HG03108 (cell line): ENCODE results near the gene UCK2.

ENCODE experiments used
- ATAC-seq: cut with Tn5 transposase; IDR thresholded peaks from one replicate; pipeline ENCODE4 v1.9.1; 2021; ENCODE audit warnings: moderate library complexity; ENCODE audit not compliant: unreplicated experiment

The UCK2 gene

DNA sequence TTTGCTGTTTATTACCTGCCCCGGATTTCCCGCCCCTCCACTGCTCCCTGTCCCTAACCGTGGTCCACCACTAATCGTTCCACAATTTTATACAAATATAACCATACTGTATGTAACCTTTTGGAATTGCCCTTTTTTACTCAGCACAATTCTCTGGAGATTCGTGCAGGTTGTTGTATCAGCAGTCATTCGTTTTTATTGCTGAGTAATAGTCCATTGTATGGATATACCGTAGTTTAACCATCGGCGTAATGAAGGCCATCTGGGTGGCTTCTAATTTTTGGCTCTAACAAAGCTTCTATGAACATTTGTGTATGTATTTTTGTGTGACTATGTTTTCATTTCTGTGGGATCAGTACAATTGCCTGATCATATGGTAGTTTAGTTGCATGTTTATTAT, 50.0 kb downstream of the UCK2 start:
- ATAC-seq = no peak

DNA sequence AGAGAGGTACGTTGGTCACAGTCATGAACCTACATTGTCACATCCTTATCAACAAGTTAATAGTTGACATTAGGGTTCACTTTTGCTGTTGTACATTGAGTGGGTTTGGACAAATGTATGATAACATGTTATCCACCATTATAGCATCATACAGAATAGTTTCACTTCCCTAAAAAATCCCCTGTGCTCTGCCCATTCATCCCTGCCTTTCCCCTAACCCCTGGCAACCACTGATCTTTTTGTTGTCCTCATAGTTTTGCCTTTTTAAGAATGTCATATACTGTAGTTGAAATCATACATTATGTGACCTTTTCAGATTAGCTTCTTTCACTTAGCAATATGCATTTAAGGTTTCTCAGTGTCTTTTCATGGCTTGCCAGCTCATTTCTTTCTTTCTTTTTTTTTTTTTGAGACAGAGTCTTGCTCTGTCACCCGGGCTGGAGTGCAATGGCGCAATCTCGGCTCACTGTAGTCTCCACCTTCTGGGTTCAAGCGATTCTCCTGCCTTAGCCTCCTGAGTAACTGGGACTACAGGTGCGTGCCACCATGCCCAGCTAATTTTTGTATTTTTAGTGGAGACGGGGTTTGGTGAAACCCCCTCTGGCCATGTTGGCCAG, 50.6 kb downstream of the UCK2 start:
- ATAC-seq = peak; percentile 43

DNA sequence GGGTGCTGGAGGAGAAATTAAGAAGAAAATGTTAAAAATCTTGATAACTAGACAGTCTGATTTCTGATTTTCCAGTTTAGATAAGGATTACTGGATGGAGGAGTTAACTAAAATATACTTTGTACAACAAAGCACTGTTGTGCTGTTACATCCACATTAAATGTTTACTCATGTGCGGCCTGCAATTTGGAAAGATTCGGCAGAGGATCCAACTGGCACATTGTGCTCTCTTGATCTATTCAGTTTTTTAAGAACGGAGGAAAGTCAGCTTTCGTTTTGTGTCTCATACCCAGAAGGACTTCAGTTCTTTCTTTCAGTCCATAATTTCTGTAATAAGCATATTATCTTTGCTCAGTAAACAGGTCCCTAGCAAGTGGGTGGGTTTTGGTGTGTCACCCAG, 52.5 kb downstream of the UCK2 start:
- no peak for ATAC-seq

DNA sequence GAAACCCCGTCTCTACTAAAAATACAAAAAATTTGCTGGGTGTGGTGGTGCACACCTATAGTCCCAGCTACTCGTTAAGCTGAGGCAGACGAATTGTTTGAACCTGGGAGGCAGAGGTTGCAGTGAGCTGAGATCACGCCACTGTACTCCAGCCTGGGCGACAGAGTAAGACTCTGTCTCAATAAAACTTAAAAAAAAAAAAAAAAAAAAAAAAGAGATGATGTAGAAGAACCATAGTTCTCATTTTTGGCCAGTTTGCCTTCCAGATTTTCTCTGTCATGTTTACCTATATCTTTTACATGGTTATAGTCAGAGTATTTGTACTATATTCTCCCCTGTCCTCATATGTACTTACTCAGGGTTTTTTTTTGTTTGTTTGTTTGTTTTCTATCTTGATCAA, 53.6 kb downstream of the UCK2 start:
- ATAC-seq = no peak

DNA sequence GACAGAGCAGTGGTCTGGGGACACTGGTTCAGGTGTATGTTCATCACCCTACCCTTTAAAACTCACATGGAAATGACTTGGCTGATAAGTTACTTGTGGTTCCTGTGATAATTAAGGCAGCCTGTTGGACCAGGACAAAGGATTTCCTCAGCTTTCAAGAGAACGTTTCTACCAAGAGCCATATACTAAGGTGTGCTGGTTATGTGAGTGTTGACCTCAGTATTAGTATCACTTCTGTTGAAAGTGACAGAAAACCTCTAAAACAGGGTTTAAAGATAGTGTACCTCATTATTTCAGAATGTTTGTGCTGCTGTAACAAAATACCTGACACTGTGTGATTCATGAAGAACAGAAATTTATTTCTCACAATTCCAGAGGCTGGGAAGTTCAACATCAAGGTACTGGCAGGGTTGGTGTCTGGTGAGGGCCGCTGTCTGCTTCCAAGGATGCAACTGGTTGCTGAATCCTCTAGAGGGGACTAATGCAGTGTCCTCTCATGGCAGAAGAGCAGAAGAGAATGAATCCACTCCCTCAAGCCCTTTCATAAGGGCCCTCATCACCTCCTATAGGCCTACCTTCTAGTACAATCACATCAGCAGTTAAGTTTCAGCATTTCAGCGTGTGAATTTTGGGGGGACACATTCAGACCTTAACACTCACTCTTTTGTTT, 54.9 kb downstream of the UCK2 start:
- peak; percentile 31 for ATAC-seq

DNA sequence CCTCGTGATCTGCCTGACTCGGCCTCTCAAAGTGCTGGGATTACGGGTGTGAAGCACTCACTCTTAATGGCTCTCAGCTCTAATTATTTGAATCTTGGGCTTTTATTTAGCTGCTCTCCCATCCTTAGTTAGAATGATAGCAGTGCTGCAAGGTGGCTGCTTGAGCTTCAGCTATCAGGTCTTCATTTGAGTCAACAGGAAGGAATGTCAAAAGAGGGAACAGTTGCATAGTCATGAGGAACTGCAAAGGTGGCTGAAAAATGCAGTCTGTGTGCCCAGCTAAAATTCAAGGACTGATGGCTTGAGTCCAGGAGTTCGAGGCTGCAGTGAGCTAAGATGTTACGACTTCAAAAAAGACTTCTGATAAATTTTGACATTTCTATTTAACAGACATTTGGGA, 55.6 kb downstream of the UCK2 start:
- no peak for ATAC-seq

DNA sequence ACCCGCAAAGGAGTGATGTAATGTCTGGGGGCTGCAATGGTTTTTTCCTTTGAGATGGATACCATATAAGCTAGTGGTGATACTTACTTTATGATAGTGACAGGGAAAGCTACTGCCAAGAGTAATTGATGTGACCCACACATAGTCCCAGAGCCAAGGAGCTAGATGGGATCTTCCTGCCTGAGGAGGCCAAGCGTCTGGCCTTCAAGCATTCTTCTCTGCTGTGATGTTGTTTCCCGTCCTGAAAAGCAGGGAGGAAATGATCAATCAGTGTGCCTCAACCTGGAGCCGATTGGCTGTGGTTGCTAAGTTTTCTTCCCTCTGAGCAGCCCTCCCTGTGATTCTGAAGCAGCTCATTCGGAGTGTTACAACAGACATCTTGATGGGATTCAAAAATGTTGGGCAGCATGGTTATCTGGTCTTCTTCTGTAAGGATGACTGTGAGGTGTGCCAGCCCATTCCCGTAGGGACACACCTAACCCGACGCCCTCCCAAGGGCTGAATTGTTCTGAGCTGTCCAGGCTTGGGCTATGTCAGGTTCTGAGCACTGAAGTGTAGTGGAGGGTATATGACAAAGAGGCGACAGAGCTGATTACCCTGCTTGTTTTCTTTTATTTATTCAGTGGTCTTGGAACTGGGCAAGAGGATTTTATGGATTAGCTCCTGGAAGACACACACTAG, 56.7 kb downstream of the UCK2 start:
- ATAC-seq = no peak

DNA sequence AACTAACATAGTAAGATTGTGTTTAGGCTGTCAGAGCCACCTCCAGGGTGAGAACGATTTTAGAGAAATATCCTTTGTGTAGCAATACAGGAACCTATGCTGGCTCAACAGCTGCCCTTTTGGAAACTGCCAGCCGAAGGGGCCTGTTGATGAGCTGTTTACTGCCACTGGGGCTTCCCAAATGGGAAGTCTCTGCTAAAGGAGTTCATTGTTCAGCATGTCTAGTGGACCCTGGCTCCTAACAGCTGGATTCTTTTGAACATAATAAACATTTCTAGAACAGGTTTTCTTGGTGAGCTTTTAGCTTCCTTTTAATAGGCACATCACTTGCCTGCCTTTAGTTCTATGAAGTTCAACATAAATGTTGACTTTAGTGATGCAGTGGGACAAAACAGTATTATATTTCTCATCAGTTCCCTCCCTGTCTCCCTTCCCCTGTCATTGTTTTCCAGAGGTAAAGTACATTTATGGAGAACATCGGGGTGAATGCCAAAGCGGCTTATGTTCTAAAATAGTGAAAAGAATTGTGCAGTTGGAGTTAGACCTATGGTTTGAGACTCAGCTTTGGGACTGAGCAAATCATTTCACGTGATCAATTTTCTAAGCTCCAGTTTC, 57.4 kb downstream of the UCK2 start:
- no peak for ATAC-seq

DNA sequence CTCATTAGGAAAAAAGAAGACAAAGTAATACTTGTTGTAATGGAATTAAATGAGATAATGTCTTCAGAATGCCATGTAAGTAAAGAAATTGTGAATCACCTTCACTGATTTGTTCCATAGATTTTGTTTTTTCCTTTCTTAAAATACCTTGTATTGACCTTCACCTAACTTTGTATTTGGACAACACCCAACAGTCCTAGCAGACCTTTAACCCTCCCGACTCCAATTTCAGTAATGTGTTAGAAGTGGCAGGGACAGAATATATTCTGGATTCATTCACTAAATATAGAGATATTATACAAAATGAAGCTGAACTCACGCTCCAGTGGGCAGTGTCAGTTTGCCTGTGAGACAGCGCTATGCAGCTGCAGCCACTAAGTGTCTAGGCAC, 57.9 kb downstream of the UCK2 start:
- no peak for ATAC-seq

DNA sequence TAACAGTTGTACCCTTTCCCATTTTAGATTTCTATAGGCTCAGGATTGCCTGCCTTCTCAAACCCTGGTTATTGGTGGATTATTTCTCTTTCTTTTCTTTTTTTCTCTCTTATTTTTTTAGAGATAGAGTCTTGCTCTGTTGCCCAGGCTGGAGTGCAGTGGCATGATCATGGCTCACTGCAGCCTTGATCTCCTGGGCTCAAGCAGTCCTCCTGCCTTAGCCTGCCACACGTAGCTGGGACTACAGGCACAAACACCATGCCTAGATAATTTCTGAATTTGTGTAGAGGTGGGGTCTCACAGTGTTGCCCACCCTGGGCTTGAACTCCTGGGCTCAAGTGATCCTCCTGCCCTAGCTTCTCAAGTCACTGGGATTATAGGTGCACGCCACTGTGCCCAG, 58.8 kb downstream of the UCK2 start:
- no peak for ATAC-seq

DNA sequence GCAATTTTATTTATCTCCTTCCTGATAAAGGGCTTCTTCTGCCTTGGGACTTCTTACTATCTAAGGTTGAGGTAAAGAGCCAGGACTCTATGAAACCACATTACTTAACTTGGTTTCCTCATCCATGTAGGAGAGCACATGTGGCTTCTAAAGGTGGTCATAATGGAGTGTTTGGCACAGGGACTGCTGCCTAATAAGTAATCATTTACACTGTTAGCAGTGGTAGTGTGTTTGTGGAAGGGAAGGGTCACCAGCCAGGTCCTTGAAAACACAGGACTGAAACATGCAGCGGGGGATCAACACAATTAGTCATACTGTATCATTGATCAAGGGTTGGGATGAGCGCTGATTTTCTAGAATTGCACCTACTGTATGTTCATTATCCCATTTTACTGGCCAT, 59.6 kb downstream of the UCK2 start:
- no peak for ATAC-seq

DNA sequence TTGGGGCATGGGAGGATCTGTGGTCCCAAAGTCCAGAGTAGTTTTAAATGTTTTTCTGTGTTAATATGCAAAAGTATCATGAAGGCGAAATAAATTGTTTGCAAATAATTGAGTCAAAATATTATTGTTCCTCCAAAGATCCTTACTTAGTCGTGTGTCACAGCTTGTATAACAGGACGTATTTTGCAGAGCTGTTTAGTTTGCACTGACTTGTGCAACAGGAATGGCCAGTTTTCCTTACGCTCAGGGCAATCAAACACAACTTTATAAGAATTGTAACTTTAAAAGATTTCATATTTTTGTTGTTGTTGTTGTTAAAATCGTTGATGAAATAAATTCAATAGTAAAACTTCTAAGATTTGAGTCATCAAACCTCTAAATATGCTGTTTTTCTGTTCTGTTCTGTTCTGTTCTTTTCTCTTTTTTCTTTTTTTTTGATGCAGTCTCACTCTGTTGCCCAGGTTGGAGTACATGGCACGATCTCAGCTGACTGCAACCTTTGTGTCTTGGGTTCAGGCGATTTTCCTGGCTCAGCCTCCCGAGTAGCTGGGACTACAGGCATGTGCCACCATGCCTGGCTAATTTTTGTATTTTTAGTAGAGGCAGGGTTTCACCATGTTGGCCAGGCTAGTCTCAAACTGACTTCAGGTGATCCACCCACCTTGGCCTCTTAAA, 60.6 kb downstream of the UCK2 start:
- no peak for ATAC-seq

DNA sequence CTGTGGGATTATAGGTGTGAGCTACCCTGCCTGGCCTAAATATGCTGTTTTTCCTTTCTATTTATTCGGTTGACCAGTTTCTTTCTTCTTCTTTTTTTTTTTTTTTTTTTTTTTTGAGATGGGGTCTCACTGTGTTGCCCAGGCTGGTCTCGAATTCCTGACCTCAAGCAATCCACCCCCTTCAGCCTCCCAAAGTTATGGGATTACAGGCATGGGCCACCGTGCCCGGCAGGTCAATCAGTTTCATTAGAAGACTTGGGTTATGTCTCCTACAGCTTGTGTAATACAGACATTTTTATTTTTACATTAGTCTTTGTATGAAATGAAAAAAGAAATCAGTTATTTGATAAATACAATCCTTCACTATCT, 61.1 kb downstream of the UCK2 start:
- ATAC-seq = no peak

DNA sequence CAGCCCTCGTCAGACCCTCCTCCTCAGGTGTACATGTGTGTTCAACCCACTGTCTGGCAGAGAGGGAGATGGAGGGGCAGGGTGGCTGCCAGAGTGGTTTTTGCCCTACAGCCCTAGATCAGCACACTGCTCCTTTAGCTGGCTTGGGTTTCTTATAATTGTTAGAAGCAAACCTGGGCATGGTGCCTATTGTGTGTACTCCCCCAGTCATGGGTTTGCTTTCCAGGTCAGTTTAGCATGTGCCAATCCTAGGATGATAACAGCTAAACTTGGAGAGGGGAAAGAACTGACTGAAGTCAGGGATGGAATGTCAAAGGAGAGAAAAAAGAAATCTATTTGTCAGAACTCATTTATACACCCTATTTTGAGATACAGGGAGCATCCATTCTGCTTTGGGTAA, 63.3 kb downstream of the UCK2 start:
- ATAC-seq = no peak

DNA sequence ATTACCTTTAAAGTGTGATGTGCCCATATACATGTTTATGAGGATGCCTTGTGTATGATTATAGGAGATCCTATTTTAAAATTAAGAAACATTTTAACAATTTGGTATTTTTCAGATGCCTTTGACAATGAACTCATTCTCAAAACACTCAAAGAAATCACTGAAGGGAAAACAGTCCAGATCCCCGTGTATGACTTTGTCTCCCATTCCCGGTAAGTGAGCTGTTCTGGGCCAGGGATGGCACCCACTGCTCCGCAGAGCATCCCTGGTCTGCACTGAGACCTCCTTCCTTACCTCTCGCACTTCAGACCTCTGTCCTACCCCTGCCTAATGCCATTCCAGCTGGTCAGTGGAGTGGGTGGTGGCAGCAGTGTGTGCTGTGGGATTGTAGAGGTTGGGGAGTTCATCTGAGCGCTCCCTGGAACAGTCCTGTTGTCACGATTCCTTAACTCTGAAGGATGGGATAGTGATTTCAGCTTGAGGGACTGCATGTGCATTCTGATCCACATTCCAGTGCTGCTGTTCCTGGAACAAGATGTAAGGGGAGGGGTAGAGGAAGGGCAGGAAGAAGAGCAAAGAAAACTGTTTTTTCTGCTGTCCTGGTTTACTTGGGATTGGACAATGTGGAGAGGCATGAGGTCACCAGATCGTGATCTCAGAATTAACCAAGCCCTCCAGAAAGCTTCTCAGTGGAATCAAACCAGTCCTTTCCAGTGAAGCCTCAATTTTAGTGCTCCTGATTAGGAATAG, 63.9 kb downstream of the UCK2 start:
- no peak for ATAC-seq

DNA sequence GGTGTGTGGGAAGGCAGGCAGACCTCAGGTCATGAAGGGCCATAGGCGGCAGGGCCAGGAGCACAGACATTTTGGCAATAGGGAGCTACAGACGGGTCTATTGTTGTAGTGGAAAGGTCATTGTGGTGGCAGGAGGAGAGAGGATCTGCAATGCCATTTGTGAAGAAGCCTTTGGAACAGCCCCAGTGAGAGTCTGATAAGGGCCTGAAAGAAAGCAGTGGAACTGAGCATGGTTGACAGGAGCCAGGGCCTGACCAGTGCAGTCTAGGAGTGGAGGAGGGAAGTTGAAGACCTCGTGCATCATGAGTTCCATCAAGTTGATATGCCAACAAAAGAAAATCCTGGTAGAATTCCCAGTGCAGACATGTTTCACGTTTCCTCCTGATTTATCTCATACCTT, 65.5 kb downstream of the UCK2 start:
- no peak for ATAC-seq

DNA sequence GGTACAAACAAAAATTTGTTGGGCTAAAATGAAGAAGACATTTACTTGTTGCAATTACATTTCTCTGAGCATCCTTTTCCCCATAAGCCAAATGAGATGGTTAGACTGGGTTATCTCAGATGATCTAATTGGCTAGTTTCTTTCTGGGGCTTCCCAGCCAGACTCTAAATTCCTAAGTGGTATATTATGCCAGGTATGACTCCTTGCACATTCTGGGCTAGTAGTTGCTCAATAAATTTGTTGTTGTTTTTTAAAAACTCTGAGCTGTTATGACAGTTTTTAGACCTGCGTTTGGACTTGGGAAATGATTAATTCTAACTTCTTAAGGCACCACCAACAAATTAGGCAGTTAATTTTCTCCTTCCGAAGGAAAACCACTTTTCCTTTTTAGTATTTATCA, 66.1 kb downstream of the UCK2 start:
- no peak for ATAC-seq

DNA sequence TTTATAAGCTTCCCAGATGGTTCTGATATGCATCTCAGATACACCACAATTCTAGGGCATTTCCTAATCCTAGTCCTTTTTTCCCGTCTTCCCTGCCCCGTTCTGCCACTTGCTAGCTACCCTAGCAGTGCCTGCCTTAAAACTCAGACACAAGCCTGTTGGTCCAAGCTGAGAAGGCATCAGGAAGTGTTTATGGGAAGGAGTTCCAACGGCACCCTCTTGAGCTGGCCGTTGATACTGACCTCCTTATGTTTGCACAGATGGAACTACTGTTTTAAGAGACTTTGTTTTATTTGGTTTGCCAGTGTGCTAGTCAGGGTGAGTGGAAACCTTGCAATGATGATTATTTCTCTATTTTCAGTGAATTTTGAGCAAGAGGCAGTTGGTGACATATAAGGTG, 67.2 kb downstream of the UCK2 start:
- ATAC-seq = no peak

DNA sequence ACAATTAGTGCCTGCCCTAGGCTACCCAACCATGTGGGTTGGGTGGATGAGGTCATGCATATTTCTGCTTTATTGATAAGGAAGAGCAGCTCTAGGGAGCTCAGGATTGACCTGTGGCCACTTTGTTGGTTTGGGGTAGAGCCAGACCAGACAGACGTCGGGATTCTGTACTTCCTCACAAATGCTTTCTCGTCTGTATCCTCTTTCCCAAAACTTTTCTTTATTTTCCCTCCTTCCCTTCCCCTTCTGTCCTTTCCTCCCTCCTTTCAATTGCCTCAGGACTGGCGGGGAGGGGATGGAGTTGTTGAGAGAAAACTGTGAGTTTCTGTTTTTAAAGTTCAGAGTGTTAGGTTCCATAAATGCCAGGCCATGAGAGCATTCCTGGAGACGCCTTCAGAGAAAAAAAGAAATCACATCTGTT, 68.0 kb downstream of the UCK2 start:
- ATAC-seq = no peak

DNA sequence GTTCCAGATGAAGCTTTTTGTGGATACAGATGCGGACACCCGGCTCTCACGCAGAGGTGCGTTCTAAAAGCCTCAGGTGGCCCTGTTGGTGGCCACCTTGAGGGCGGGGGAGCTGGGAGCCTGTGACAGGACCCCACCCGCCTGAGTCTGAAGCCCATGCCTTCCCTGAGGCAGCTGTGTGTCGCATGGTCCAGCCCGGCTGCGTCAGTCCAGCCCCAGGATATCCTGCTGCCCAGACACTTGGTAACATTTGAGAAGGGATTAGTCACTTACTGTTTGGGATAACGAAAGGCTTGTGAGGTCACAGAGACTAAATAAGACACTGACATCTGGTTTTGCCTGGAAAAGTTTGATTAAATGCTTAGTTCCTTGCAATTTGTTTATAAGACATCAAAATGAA, 68.9 kb downstream of the UCK2 start:
- no peak for ATAC-seq
